Common myeloid progenitor, CD34-positive (primary cell): ENCODE data around the gene EVL.

Experiments used
- CTCF ChIA-PET: fragments of 350-600 bp; sonication (Branson Sonifier 250); formaldehyde crosslinking; loops from one replicate; lab custom pipeline; 2021; ENCODE audit warnings: antibody characterized with exemption; lab: Charles Lee
- POLR2A ChIA-PET: fragments of 350-600 bp; sonication (Branson Sonifier 250); formaldehyde crosslinking; loops from one replicate; lab custom pipeline; 2021; ENCODE audit warnings: antibody characterized with exemption; lab: Charles Lee
- DNase-seq, 3 donors: peaks; one replicate each; pipeline versions ENCODE4 v3.0.0 to v3.0.0-alpha.2; 2013
- H3K27ac ChIP-seq, 2 experiments: 1 replicate in 1 of 2; 2 replicates in 1 of 2; pipeline ENCODE4 v1.7.0; 2013; ENCODE audit warnings: inconsistent platforms in 2 of 2, low read length in 2 of 2, mild to moderate bottlenecking in 2 of 2, low read depth in 1 of 2, moderate library complexity in 1 of 2; ENCODE audit not compliant: severe bottlenecking in 2 of 2, insufficient read depth in 1 of 2, poor library complexity in 1 of 2
- H3K27me3 ChIP-seq, 5 experiments: replicated peaks in 2 of 5; 1 replicate in 3 of 5; 2 replicates in 2 of 5; pipeline versions ENCODE4 v1.6.1 to v1.7.0; 2013; ENCODE audit warnings: low read length in 4 of 5, mild to moderate bottlenecking in 2 of 5, moderate library complexity in 2 of 5, inconsistent platforms in 1 of 5; ENCODE audit not compliant: insufficient read depth in 5 of 5, control insufficient read depth in 4 of 5
- H3K36me3 ChIP-seq, 4 experiments: 1 replicate in 2 of 4; 2 replicates in 2 of 4; pipeline versions ENCODE4 v1.6.1 to v1.7.0; 2013; ENCODE audit warnings: low read length in 3 of 4, control low read depth in 1 of 4, mild to moderate bottlenecking in 1 of 4; ENCODE audit not compliant: control insufficient read depth in 4 of 4, insufficient read depth in 4 of 4
- H3K4me1 ChIP-seq, 4 experiments: 1 replicate in 3 of 4; 2 replicates in 1 of 4; pipeline versions ENCODE4 v1.6.1 to v1.7.1; 2013; ENCODE audit warnings: low read length in 3 of 4, mild to moderate bottlenecking in 3 of 4, control low read depth in 1 of 4, inconsistent platforms in 1 of 4, moderate library complexity in 1 of 4; ENCODE audit not compliant: control insufficient read depth in 4 of 4, insufficient read depth in 4 of 4; ENCODE audit errors: control extremely low read depth in 1 of 4
- H3K4me3 ChIP-seq, 7 experiments: 1 replicate in 4 of 7; 2 replicates in 3 of 7; pipeline versions ENCODE4 v1.5.1 to v1.7.0; 2013; ENCODE audit warnings: mild to moderate bottlenecking in 7 of 7, low read length in 6 of 7, moderate library complexity in 6 of 7, inconsistent platforms in 2 of 7, low read depth in 2 of 7, control low read depth in 1 of 7; ENCODE audit not compliant: insufficient read depth in 4 of 7, control insufficient read depth in 1 of 7; ENCODE audit errors: extremely low read depth in 1 of 7
- H3K9me3 ChIP-seq, 5 experiments: 1 replicate in 4 of 5; 2 replicates in 1 of 5; pipeline versions ENCODE4 v1.6.1 to v1.7.1; 2013; ENCODE audit warnings: low read length in 4 of 5, mild to moderate bottlenecking in 2 of 5, inconsistent platforms in 1 of 5, low read depth in 1 of 5, moderate library complexity in 1 of 5; ENCODE audit not compliant: control insufficient read depth in 4 of 5, insufficient read depth in 2 of 5; ENCODE audit errors: control extremely low read depth in 1 of 5
- WGBS: methylation state at CpG from one replicate; pipeline ENCODE4 v1.1.5; 2013; ENCODE audit not compliant: insufficient coverage; 5-methylcytosine and 5-hydroxymethylcytosine counted together

The EVL gene

GRCh38 chr14:100138082-100138787 is 73.0 kb downstream of the EVL start:
- Histone ChIP-seq H3K4me3 (no peak overlapping the region), H3K4me1 (peaks cover 0 to 37% (median 29%) of the 10 kb centered on the region in 4 experiments), H3K9me3 (no peaks in the 10 kb centered on the region), H3K27ac (no peak overlapping the region), H3K36me3 (peaks cover 11 to 83% (median 33%) of the 10 kb centered on the region in 4 experiments), H3K27me3 (no peaks in the 10 kb centered on the region)
- DNase-seq = peak in 1 of 3 donors; percentile 13
- POLR2A ChIA-PET = no interaction called here
- CTCF ChIA-PET = interaction anchor here (0.9 to 2.4 kb wide), 8 partner anchors 10 to 119 kb away, joined by 3 to 10 read pairs (median 4); no protein-coding TSS in a partner anchor
- 80% methylated on average over 5 of the region's 8 CpGs for WGBS

GRCh38 chr14:100138955-100139354 is 73.7 kb downstream of the EVL start:
- CTCF ChIA-PET = interaction anchor here (0.9 to 2.4 kb wide), 5 partner anchors 9 to 96 kb away, joined by 3 to 10 read pairs (median 4); no protein-coding TSS in a partner anchor
- peaks cover 10 to 85% (median 33%) of the 10 kb centered on the region in 4 experiments for H3K36me3 ChIP-seq
- 97% methylated on average over 13 of the region's 13 CpGs for WGBS

GRCh38 chr14:100140452-100141078 is 75.3 kb downstream of the EVL start:
- 72% methylated on average over 12 of the region's 16 CpGs for WGBS
- peaks cover 0 to 39% (median 32%) of the 10 kb centered on the region in 4 experiments for H3K4me1 ChIP-seq
- no peak overlapping the region for H3K4me3 ChIP-seq
- DNase-seq = peak; percentile 67 to 84 (median 78)
- POLR2A ChIA-PET = no interaction called here
- H3K27me3 ChIP-seq = no peaks in the 10 kb centered on the region
- H3K9me3 ChIP-seq = no peaks in the 10 kb centered on the region
- CTCF ChIA-PET = interaction anchor here (0.9 to 3.8 kb wide), 13 partner anchors 12 to 92 kb away, joined by 3 to 39 read pairs (median 3); partner anchors contain the start of gene EVL
- H3K36me3 ChIP-seq = peaks cover 6 to 84% (median 28%) of the 10 kb centered on the region in 4 experiments
- peak overlapping the region in 1 of 2 experiments; percentile 76 for H3K27ac ChIP-seq

More at GRCh38 chr14:100138955-100139354, 73.7 kb downstream of the EVL start:
- POLR2A ChIA-PET = no interaction called here
- Histone ChIP-seq H3K27ac (no peak overlapping the region), H3K4me1 (peaks cover 0 to 39% (median 32%) of the 10 kb centered on the region in 4 experiments), H3K9me3 (no peaks in the 10 kb centered on the region), H3K4me3 (no peak overlapping the region), H3K27me3 (no peaks in the 10 kb centered on the region)
- DNase-seq = no peak

GRCh38 chr14:100141098-100141497 is 75.9 kb downstream of the EVL start:
- Histone ChIP-seq H3K4me3 (no peak overlapping the region), H3K36me3 (peaks cover 4 to 85% (median 26%) of the 10 kb centered on the region in 4 experiments), H3K27me3 (no peaks in the 10 kb centered on the region), H3K27ac (peak overlapping the region; percentile 56 to 76), H3K9me3 (no peaks in the 10 kb centered on the region), H3K4me1 (peaks cover 0 to 40% (median 32%) of the 10 kb centered on the region in 4 experiments)
- WGBS = 96% methylated on average over 6 of the region's 7 CpGs
- ChIA-PET POLR2A (no interaction called here), CTCF (interaction anchor here (0.9 to 3.8 kb wide), 17 partner anchors 11 to 92 kb away, joined by 3 to 39 read pairs (median 3); partner anchors contain the start of gene EVL)
- no peak for DNase-seq

GRCh38 chr14:100142073-100143040 is 77.1 kb downstream of the EVL start:
- POLR2A ChIA-PET = interaction anchor here (0.6 to 1.9 kb wide), 7 partner anchors 11 to 62 kb away, joined by 3 to 8 read pairs (median 3); partner anchors contain the start of gene DEGS2
- CTCF ChIA-PET = interaction anchor here (0.9 to 3.8 kb wide), 18 partner anchors 9 to 86 kb away, joined by 3 to 39 read pairs (median 4); no protein-coding TSS in a partner anchor
- peak; percentile 86 to 96 (median 94) for DNase-seq
- peak overlapping the region in 3 of 7 experiments; percentile 16 to 48 (median 39) for H3K4me3 ChIP-seq
- WGBS = 21% methylated on average over 10 of the region's 14 CpGs
- H3K9me3 ChIP-seq = no peaks in the 10 kb centered on the region
- H3K4me1 ChIP-seq = peaks cover 0 to 52% (median 44%) of the 10 kb centered on the region in 4 experiments
- peak overlapping the region; percentile 56 to 76 for H3K27ac ChIP-seq
- peaks cover under 1 to 73% (median 16%) of the 10 kb centered on the region in 4 experiments for H3K36me3 ChIP-seq
- H3K27me3 ChIP-seq = no peaks in the 10 kb centered on the region

GRCh38 chr14:100143523-100143922 is 78.3 kb downstream of the EVL start:
- H3K27me3 ChIP-seq = no peaks in the 10 kb centered on the region
- 96% methylated on average over 18 of the region's 18 CpGs for WGBS
- no peak overlapping the region for H3K27ac ChIP-seq
- ChIA-PET CTCF (interaction anchor here (1.2 to 3.7 kb wide), 3 partner anchors 12 to 72 kb away, joined by 6 to 25 read pairs (median 6); no protein-coding TSS in a partner anchor), POLR2A (interaction anchor here (1.9 kb wide), 1 partner anchor 49 kb away, joined by 8 read pairs; no protein-coding TSS in a partner anchor)
- peaks cover 0 to 60% (median 51%) of the 10 kb centered on the region in 4 experiments for H3K4me1 ChIP-seq
- H3K4me3 ChIP-seq = no peak overlapping the region
- H3K9me3 ChIP-seq = no peaks in the 10 kb centered on the region
- H3K36me3 ChIP-seq = peaks cover 0 to 61% (median 13%) of the 10 kb centered on the region in 4 experiments
- no peak for DNase-seq
